Hindlimb muscle (tissue), 1 donor: Measurements from ENCODE around the gene SBF1. TPM values are rescaled to one million over a fixed set of nuclear protein-coding genes. Genes with fewer than 3 reads are reported as not detected.
"Not testable (repeated sequence)": the region's sequence is repeated elsewhere in the genome, so short reads cannot be mapped to it uniquely, and the experiment has no call there.

Experiments used
- DNase-seq: peaks from one replicate; pipeline ENCODE4 v3.0.0-alpha.2; 2013
- polyA plus RNA-seq: library from polyadenylated mRNA; unstranded; fragments of 120-200 nt; gene quantifications from one replicate; pipeline ENCODE4 v1.2.1, GENCODE V29; 2013; ENCODE audit not compliant: insufficient read length

SBF1 gene
- polyA plus RNA-seq, 1 donor = 53.0 TPM

DNA sequence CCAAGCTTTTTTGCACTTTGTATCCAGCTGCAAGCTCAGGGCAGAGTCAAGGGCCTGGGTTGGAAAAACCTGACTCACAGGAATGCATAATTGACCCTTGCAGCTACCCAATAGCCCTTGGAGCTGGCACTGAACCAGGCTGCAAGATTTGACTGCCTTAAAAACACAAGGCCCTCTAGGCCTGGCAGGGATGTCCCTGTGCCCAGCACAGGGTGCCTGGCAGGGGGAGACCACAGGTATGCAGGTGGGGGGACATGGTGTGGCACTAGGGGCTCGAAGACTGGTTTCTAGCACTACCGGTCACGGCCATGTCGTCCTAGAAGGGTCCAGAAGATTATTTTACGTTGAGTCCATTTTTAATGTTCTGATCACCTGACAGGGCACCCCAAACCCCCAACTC is 30.2 kb downstream of the SBF1 start:
- no peak for DNase-seq

DNA sequence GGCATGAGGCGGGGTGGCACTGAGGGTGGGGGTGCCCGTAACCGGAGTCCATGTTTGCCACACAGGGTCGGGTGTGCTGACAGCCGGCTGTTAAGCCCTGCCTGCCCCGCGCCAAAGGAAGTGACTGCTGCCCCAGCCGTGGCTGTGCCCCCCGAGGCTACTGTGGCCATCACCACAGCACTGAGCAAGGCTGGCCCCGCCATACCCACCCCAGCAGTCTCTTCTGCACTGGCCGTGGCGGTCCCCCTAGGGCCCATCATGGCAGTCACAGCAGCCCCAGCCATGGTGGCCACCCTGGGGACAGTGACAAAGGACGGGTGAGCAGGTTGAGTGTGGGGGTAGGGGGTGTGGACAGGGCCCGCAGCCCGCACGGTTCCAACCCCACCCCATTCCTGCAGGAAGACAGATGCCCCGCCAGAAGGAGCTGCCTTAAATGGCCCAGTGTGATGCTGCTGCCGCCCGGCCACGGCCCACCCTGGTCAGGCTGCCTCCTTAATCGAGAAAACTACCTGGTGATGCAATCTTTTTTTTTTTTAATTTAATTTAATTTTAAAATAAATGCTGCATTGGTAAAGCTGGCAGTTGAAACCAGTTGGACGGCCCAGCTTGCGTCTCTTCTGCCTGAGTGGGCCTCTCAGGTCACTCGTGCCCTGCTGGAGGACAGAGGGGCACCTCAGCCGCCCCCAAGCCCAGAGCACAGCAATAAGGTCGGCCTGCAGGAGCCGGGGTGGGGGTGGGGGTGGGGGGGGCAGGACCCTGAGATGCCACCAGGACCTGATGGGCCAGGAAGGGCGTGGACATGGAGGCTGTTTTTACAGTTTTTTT is 30.8 kb downstream of the SBF1 start:
- no peak for DNase-seq

DNA sequence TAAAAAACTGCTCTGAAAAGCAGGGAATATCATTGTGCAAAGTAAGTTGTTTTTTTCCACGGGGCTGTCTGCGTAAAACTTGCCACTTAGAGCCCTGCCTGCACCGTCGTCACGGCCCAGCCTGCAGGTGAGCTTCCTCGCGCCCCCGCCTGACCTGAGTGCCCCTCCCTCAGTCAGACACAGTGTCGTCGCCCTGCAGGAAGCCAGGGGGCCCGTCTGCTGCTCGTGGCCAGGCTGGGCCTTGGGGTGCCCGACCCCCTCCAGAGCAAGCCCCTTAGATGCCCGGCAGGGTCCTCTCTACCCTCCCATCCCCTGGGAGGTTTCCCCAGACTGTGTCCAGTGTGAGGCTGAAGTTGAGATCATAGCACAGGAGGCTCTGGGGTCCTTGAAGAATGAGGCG is 31.6 kb downstream of the SBF1 start:
- no peak for DNase-seq

DNA sequence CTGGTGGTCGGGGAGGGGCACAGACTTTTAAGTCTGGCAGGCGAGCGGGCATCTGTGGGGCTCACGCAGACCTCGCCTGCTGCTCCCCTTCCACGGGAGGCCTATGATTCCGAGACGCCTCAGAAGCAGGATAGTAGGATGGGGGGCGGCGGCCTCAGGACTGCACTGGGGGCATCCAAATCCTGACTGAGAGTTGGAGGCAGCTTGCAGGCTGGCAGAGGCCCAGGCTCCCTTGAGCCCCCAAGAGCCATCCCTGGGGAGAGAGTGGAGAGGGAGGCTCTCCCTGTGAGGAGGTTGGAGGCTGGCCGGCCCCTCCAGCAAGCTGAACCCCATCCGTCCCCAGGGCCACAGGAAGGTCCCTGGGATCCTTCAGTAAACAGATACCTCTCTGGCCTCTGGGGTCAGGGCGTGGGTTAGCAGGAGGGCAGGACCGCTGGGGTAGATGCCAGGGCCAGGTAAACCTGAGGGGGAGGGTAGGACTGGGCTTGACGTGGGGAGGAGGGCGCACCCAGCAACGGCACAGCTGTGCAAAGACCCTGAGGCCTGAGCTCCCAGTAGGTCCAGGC is 33.3 kb downstream of the SBF1 start:
- DNase-seq = no peak

DNA sequence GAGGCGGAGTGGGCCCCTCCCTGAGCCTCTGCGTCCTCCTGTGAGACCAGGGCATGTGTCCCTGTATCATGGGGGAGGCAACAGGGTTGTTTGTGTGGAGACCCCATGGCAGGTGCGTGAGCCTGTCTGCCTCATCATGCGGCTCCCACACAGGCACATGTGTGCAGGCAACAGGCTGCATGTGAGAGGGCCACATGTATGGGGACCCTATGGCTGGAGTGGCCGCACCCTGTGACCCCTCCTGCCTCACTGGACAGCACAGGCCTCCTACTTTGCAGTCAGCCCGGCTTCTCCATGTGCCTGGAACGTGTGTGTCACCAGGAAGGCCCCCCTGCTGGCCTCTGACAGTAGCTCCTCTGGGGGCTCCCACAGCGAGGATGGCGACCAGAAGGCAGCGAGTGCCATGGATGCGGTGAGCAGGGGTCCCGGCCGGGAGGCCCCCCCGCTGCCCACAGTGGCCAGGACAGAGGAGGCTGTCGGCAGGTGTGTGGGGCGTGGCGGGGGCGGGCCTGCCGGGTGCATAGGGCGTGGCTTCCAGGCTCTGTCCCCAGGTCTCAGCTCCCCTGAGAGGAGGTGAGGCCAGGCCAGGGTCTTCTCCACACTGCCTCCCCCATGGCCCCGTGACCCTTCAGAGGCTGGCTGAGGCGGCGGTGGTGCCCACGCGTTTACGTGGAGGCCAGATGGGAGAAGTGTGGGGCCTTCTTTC is 34.1 kb downstream of the SBF1 start:
- DNase-seq = no peak

DNA sequence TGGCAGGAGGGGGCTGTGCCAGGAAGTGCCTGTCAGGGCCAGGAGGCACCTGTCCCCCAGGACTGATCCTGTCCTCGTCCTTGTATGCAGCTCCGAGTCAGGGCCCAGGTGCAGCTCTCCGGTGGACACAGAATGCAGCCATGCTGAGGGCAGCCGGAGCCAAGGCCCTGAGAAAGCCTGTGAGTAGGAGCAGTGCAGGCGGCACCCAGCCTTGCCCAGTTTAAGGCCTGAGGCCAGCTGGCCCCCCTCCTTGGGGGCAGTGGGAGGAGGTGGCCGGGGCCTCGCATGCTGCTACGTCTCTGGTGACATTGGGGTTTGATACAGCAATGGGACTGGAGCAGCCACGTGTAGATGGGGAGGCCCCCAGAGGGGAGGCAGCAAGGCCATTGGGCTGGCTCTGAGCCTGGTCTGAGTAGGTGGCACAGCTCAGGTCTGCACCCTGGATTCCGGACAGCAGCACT is 34.9 kb downstream of the SBF1 start:
- no peak for DNase-seq

DNA sequence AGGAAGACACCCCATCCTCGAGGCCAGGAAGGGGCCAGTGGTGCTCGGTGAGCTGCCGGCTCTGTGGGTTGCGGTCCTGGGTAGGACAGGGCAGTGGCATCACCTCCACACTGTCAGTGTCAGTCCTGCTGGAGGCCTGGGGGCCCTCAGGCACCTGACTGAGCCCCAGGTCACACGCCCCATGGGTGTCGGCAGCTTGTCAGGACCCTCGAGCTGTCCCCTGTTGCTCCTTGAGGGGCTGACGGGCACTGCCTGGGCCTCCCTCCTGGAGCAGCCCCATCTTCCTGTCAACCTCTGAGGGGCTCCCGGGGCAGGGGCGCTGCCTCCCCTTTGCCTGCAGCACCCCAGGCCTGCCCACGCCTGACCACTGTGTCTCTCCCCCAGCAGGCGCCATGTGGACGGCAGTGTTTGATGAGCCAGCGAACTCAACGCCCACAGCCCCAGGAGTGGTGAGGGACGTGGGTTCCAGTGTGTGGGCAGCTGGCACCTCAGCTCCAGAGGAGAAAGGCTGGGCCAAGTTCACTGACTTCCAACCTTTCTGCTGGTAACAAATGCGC is 35.4 kb downstream of the SBF1 start:
- DNase-seq = no peak

DNA sequence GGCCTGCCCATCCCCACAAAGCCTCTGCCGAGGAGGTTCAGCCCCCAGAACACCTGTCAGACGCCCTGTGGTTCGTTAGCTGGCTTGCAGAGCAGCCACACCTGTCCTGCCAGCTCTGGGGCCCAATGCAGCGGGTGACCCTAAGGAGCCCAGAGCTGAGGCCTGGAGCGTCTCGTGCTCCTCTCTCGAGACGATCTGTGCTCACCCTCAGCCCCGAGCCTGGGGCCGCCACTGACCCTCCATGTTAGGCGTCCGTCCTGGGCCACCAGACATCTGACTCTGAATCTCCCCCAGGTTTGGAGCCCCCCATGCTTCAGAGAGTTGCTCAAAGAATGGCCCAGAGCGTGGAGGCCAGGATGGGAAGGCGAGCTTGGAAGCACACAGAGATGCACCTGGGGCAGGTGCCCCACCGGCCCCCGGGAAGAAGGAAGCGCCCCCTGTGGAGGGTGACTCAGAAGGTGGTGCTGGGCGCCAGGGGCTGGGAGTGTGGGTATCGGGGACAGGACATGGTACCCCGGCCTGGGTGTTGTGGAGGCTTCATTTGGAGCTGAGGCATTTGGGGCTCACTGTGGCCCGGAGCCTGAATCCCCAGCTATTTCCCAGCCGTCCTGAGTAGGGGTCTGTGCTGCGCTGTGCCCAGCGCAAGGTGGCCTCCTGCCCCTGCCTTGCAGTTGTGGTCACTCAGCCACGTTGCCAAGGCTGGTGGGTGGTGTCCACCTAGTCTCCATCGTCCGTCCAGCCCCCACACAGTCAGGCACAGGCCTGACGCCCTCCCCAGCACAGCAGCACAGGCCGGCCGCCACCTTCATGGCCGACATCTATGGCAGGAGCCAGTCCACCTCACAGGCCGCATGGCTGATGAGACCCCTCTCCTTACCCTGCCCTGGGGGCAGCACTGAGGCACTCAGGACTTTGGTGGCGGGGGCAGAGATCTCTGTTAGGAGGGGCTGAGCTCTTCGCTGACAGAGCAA is 36.2 kb downstream of the SBF1 start:
- no peak for DNase-seq

DNA sequence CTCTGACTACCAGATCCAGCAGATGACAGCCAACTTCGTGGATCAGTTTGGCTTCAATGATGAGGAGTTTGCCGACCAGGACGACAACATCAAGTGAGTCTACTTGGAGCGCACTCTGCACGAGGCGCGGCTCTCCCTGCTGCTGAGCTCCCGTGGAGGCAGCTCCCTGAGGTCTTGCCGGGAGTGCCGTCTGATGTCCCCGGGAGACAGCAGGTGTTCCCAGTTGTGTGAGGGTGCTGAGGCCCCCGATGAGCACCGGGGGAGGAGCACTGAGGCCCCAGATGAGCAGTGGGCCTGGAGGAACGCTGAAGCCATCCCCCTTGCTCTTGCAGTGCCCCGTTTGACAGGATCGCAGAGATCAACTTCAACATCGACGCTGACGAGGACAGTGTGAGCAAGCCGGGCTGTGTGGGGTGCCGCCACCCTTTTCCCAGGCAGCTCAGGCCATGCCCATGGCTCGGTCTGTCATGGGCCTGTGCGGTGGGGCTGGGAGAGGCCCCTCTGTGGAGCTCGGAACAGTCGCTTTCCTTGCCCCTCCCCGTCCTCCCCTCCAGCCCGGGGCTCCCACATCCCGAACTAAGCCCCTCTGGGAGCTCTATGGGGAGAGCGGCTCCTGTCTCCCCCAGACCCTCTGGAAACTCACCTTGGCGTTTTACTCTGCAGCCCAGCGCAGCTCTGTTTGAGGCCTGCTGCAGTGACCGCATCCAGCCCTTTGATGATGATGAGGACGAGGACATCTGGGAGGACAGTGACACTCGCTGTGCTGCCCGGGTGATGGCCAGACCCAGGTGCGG is 37.1 kb downstream of the SBF1 start:
- DNase-seq = no peak

DNA sequence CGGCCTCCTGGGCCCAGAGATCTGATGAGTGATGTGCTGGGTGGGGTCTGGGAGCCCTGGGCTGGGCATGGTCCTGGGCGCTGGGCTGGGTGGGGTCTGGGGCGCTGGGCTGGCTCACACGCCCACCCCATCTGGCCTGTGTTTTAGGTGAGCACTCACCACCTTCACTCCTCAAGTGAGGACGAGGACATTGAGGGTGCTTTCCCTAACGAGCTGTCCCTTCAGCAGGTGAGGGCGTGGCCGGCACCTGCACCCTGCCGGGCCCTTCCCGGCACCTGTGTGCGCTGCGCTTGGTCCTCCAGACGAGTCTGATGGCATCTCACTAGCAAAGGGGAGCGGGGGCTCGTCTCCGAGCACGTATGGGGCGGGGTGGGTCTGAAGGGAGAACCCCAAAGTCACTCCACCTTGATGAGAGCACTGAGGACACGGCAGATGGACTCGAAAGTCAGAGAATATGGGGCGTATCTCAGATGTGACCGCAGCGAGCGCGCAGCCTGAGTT is 37.9 kb downstream of the SBF1 start:
- no peak for DNase-seq

DNA sequence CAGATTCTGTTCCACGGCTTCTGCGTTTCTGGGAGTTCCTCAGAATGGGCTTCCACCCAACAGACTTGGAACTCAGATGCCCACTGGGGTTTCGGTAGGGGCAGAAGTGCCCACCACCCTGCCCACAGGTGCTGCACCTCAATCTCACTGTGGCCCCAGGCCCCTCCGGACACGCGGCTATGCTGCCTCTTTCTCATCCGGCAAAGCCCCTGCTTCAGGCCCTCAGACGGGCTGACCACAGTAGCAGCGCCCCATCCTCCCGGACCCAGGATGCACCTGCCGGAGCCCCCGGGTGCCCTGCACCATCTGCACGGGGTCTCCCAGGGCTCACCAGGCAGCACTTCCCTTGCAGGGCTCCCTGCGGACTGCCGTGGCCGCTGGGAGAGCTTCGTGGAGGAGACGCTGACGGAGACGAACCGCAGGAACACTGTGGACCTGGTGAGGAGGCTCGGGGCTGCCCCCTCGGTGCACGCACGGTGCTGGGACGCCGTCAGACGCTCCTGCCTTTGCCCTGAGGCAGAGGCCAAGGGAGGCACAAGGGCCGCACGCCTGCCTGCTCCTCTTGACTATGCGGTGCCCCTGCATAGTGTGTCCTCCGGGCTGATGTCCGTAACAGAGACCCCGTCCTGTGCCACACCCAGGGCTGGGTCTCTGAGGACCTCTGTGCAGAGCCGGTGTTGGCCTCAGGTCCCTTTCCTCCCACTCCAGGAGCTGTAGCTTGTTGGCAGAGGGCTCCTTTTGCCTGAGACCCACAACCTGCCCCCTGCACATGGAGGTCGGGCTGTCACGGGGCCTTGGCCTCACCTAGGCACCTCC is 38.6 kb downstream of the SBF1 start:
- DNase-seq = no peak

DNA sequence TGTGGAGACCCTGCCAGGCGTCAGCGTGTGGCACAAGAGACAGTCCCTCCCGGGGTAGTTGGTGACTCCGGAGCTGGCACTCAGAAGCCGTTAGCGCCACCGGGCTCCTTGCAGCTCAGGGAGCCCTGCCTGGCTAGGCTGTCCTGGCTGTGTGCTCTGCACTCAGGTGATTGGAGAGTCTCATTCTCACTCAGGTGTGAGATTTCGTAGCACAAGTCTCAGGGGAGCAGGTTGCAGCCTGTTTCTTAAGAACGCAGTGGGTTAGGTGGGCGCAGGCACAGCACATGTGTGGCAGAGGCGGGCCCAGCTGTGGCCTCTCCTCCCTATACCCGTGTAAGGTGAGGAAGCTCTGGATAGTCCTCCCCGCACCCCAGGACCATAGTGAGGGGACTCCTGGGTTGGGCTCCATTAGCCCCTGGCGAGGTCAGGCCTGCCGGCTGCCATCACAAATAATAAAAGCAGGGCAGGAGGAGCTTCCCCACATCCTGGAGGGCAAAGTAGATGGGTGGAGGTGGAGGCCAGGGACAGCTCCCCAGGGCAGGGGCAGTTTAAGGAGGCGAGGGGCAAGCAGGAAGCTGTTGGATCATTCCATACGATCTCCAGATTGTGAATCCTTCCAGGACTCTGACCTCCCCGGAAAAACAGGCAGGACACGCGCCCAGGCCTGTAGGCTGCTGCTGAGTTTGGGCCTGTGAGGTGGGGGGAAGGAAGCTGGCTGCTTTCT is 39.4 kb downstream of the SBF1 start:
- DNase-seq = no peak

DNA sequence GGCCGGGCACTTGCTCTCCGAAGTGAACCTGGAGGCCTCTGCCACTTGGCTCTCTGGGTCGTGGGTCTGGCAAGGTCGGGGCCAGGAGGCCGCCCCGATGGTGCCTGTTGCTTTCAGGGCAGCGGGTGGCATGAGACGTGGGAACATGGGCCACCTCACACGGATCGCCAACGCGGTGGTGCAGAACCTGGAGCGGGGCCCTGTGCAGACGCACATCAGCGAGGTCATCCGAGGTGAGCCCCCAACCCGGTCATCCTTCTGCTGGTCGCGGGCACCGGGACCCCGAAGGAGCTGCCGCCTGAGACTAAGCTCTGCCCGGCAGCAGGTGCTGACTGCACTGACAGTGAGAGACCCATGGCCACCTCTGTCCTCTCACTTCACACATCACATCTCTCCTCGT is 40.0 kb downstream of the SBF1 start:
- DNase-seq = no peak

DNA sequence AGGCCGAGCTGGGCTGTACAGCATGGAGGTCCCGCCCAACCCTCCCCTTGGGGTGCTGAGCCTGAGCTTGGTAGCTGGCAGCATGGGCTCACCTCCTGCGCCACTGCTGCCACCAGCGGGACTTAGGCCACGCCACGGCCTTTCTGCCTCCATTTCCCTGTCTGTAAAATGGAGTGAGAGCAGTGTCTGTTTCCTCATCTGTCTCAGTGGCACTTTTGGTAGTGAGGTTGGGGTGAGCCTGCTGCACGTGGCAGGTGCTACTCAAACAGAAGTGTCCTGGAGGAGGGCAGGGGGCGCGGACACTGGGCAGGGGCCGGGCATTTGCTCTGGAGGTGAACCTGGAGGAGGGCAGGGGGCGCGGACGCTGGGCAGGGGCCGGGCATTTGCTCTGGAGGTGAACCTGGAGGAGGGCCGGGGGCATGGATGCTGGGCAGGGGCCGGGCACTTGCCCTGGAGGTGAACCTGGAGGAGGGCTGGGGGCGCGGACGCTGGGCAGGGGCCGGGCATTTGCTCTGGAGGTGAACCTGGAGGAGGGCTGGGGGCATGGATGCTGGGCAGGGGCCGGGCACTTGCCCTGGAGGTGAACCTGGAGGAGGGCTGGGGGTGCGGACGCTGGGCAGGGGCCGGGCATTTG is 41.8 kb downstream of the SBF1 start:
- DNase-seq = not testable (repeated sequence)

DNA sequence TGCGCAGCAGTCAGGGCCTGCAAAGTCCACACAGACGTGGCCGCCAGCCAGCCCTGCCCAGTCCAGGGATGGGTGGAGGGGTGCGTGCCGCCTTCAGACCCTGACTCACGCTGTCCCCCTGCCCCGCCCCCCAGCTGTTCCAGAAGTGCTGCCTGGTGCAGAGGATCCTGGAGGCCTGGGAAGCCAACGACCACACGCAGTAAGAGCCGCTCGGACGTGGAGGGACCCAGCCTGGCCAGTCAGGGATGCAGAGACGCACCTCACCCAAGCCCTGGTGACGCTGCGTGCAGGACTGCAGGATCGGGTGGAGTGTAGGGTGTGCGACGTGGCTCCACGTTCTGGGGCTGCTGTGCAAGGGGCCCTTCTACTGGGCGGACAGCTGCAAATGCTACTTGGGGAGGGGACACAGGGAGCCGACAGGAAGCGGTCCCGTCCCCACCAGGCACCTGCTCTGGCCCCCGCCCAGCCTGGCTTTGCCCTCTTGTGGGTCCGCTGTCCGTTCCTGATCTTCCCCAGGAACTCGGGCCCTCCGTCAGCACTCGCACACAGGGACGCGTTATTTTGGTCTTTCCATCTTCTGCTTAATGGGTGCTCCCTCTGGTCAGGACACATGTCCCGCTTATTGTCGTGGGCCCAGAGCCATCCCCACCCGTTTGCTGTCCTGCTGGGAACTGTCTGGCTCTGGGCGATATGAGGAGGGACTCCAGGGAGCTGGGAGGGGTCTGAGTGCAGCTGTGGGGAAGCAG is 42.5 kb downstream of the SBF1 start:
- no peak for DNase-seq

DNA sequence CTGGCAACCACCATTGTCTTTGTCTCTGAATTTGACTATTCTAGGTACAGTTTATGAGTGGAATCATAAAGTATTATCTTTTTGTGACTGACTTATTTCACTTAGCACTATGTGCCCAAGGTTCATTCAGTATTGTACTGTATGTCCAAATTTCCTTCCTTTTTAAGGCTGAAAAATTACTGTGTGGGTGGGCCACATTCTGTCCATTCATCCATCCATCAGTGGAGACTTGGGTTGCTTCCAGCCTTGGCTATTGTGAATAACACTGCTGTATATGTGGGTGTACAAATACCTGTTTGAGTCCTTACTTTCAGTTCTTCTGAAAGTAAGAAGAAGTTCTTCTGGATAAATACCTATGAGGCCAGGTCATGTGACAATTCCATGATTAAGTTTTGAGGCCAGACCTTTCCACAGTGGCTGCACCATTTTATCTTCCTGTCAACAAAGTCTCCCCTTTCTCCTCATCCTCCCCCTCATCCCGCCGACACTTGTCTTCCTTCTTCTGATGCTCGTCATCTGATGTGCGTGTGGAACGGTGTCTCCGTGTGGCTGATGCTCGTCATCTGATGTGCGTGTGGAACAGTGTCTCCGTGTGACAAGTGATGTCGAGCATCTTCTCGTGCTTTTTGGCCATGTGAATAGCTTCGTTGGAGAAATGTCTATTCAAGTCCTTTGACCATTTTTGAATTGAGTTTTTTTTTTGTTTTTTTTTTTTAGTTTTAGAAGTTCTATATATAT is 49.5 kb downstream of the SBF1 start:
- DNase-seq = no peak

DNA sequence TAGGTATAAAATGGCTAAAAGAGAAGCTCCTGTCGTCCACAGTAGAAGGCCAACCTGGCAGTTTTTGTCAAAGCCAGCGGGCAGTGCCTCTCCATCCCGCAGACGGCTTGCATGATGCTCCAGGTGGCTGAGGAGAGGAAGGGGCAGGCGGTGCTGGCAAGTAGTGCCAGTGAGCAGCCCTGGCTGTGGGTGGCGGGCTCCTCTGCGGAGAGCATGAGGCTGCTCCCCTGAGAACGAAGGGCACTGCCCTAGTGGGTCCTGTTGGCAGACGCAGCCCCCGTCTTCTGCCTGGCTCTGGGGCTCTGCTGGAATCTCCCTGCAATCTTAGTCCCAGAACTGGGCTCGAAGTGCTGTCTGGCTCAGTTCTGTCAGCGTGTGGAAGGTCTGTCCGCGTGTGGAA is 50.9 kb downstream of the SBF1 start:
- no peak for DNase-seq
